Sigmoid colon (tissue), 4 donors: ENCODE measurements around the gene ATOX1.
"Not testable (repeated sequence)": the region's sequence is repeated elsewhere in the genome, so short reads cannot be mapped to it uniquely, and the experiment has no call there.

Experiments used
- CTCF ChIP-seq, 4 experiments: fragments of 450-650 bp in 3 of 4; fragments of 200-600 bp in 1 of 4; IDR thresholded peaks; one replicate each; pipeline ENCODE4 v1.5.1; 2016 to 2019; ENCODE audit warnings: antibody characterized with exemption in 4 of 4, mild to moderate bottlenecking in 3 of 4, moderate library complexity in 2 of 4
- EP300 ChIP-seq, 4 donors: sonication (generic); formaldehyde crosslinking; IDR thresholded peaks; one replicate each; pipeline ENCODE4 v1.6.1; 2017; ENCODE audit warnings: antibody characterized with exemption in 4 of 4
- POLR2A ChIP-seq, 2 donors: fragments of 450-650 bp; IDR thresholded peaks; one replicate each; pipeline ENCODE4 v1.6.1; 2016; ENCODE audit warnings: antibody characterized with exemption in 2 of 2, mild to moderate bottlenecking in 2 of 2, moderate library complexity in 2 of 2
- POLR2AphosphoS5 ChIP-seq, 4 donors: sonication (generic); formaldehyde crosslinking; IDR thresholded peaks; one replicate each; pipeline ENCODE4 v1.6.1; 2017; ENCODE audit warnings: antibody characterized with exemption in 4 of 4

GRCh38 chr5:151698081-151698480 lies 60.4 kb downstream of the ATOX1 start:
- TF ChIP-seq CTCF, POLR2A, POLR2AphosphoS5, EP300 (IDR thresholded peaks at IDR 0.05): not testable (repeated sequence)
